ENCODE measurements around the gene GARIN3. TPM values are rescaled to one million over a fixed set of nuclear protein-coding genes. Genes with fewer than 3 reads are reported as not detected.
A peak's percentile ranks its signal among the peaks of the same experiment; 100 is the strongest.

The GARIN3 gene
- total and polyA plus RNA-seq, 11 donors: not detected

DNA sequence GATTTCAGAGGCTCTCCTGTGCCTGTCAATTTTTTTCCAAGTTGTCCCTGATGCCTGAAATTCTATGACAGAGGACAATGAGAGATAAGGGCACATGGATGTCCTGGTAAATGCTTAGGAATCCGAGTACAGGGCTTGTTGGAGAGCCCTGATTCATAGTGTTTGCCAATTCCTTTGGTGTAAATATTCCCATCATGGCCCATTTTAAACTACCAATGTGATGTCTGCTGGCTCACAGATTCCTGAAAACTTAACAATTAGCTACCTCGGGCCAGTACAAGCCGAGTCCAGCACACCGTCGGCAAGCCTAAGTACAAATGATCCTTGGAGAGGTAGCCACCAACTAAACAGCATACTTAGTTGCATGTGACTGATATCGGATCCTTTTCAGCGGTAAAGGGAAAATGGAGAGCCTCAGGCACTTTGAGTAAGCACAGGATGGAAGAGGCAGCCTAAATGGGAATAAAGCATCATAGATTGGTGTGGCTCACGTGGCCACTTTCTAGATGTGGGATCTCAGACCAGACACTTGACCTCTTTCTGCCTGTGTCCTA lies 18.1 kb upstream of the GARIN3 start:
- no peaks in the 10 kb centered on the region for H3K4me1 ChIP-seq
- no peaks in the 10 kb centered on the region for H3K36me3 ChIP-seq
- DNase-seq (no peak), ATAC-seq (no peak)
- H3K4me3 ChIP-seq: peak overlapping the region in 1 of 12 donors; percentile 56
- no peak for TF ChIP-seq POLR2A (IDR thresholded peaks at IDR 0.05)
- TF ChIP-seq, protein P1, sequence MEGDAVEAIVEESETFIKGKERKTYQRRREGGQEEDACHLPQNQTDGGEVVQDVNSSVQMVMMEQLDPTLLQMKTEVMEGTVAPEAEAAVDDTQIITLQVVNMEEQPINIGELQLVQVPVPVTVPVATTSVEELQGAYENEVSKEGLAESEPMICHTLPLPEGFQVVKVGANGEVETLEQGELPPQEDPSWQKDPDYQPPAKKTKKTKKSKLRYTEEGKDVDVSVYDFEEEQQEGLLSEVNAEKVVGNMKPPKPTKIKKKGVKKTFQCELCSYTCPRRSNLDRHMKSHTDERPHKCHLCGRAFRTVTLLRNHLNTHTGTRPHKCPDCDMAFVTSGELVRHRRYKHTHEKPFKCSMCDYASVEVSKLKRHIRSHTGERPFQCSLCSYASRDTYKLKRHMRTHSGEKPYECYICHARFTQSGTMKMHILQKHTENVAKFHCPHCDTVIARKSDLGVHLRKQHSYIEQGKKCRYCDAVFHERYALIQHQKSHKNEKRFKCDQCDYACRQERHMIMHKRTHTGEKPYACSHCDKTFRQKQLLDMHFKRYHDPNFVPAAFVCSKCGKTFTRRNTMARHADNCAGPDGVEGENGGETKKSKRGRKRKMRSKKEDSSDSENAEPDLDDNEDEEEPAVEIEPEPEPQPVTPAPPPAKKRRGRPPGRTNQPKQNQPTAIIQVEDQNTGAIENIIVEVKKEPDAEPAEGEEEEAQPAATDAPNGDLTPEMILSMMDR (IDR thresholded peaks at IDR 0.05): no peak
- peaks cover 0 to 8% (median 0%) of the 10 kb centered on the region in 9 donors for H3K27me3 ChIP-seq
- peaks cover 0 to 4% (median 0%) of the 10 kb centered on the region in 12 donors for H3K9me3 ChIP-seq
- intact Hi-C loops (cut with DNase I): no loop called here
- WGBS, 4 donors: 80 to 87% (median 86%) methylated on average over 8 of the region's 8 CpGs
- peak overlapping the region in 1 of 12 donors; percentile 18 for H3K27ac ChIP-seq

DNA sequence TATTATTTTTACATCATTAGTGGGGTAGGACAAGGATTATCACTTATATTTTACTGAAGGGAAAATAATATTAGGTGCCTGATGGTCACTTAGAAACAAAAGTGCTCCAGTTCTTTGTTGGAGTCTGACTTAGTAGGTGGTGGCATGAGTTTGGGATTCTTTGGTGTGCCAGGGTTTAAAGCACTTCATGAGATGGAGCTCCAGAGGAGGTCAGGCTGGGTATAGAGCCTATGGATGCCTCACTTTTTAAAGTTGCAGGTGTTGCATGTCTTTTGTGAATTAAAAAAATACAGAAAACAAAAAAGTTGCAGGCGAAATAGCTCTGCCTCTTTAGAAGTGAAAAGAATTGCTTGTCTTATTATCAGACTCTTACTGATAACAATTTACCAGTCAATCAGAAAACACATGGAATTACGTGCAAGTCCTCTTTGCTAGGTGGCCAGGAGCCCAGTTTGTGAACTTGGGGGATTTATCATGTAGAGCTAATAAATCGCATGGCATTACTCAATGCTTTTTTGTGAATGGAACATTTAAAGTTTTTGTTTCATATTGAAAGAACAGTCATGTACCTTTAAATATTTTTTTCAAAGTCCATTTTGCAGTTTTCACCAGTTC lies 16.2 kb upstream of the GARIN3 start:
- intact Hi-C loops (cut with DNase I): no loop called here
- WGBS, 4 donors: 65 to 70% (median 66%) methylated on average over 3 of the region's 3 CpGs
- H3K4me1 ChIP-seq: no peaks in the 10 kb centered on the region
- no peak for ATAC-seq
- TF ChIP-seq, protein P1 (IDR thresholded peaks at IDR 0.05): no peak
- no peak for TF ChIP-seq POLR2A (IDR thresholded peaks at IDR 0.05)
- H3K4me3 ChIP-seq: peak overlapping the region in 2 of 12 donors; percentile 27 to 56
- no peaks in the 10 kb centered on the region for H3K36me3 ChIP-seq
- H3K27ac ChIP-seq: peak overlapping the region in 1 of 12 donors; percentile 84
- no peak for DNase-seq
- H3K9me3 ChIP-seq: peaks cover 0 to 4% (median 0%) of the 10 kb centered on the region in 12 donors
- peaks cover 0 to 17% (median 0%) of the 10 kb centered on the region in 9 donors for H3K27me3 ChIP-seq

DNA sequence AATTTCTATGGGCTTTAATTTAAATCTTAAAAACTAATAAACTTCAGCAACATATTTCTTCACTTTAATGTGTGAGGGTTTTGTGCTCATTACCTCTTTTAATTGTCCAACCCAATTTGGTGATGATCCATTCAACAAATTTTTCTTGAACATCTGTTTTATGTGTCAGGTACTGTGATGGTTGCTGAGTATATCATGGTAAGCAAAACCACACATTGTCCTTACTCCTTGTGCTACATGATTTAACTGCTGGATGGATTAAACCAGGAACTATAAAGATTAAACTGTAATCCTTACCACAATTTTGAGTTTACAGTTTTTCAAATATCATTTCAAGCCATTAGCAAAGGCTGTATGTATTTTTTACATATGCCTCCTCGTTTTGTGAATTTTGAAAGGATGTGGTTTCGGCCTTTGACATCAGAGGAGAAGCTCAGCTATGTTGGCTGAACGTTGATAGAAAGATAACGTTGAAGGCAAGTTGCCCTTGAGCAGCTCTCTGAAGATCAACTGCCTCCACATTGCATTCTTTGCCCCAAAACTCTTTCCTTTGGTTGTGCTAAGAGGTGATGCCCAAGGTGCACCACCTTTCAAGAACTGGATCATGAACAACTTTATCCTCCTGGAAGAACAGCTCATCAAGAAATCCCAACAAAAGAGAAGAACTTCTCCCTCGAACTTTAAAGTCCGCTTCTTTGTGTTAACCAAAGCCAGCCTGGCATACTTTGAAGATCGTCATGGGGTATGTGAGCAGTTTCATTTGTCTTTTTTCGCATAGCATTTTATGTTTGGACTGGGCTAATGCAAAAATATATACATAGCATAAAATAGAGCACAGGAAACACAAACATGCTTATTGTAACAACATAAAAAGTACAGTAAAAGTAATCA lies 14.6 kb upstream of the GARIN3 start, which contains the start of gene ITK:
Gene ITK, plus strand, starts transcription at position 467 of the 891 bp plus-strand sequence. Its CDS starts 138 bp downstream, at position 605.
- TF ChIP-seq POLR2A (IDR thresholded peaks at IDR 0.05): no peak
- TF ChIP-seq, protein P1 (IDR thresholded peaks at IDR 0.05): no peak
- no peaks in the 10 kb centered on the region for H3K4me1 ChIP-seq
- no peak for ATAC-seq
- DNase-seq: no peak
- H3K27ac ChIP-seq: peak within 1 kb of the TSS in 1 of 12 donors; percentile 84
- H3K27me3 ChIP-seq: peaks cover 0 to 17% (median 0%) of the 10 kb centered on the region in 9 donors
- peaks cover 0 to 4% (median 0%) of the 10 kb centered on the region in 12 donors for H3K9me3 ChIP-seq
- no peaks in the 10 kb centered on the region for H3K36me3 ChIP-seq
- H3K4me3 ChIP-seq: peak within 1 kb of the TSS in 3 of 12 donors; percentile 0 to 56 (median 30)
- intact Hi-C loops (cut with DNase I): no loop called here
- 72 to 78% (median 76%) methylated on average over 8 of the region's 8 CpGs for WGBS, 4 donors

DNA sequence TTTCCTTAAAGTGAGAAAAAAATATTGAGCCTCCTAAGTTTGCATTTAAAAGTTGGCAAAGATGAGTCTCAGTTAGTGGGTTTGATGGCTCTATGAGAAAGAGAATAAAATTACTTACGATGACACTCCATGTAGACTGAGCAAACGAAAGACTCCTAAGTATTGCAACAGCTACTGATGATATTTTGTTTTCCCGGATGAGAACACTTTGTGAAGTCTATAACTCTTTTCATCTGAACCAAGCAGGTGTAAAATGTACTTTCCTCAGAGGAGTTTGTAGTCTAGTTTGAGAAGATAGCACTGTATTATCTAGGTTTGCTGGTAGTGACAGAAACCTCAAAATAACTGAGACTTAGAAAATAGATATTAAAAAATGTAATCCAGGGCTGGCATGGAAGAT lies 12.9 kb upstream of the GARIN3 start:
- H3K9me3 ChIP-seq: peaks cover 0 to 2% (median 0%) of the 10 kb centered on the region in 12 donors
- no peaks in the 10 kb centered on the region for H3K36me3 ChIP-seq
- no peak overlapping the region for H3K4me3 ChIP-seq
- H3K27me3 ChIP-seq: peaks cover 0 to 13% (median 0%) of the 10 kb centered on the region in 9 donors
- intact Hi-C loops (cut with DNase I): no loop called here
- H3K27ac ChIP-seq: peak overlapping the region in 1 of 12 donors; percentile 84
- TF ChIP-seq POLR2A (IDR thresholded peaks at IDR 0.05): no peak
- TF ChIP-seq, protein P1 (IDR thresholded peaks at IDR 0.05): no peak
- ATAC-seq (no peak), DNase-seq (no peak)
- WGBS, 4 donors: 65 to 88% (median 88%) methylated on average over 3 of the region's 3 CpGs
- H3K4me1 ChIP-seq: no peaks in the 10 kb centered on the region

Measured in heart left ventricle (tissue), 16 donors.